H1 (cell line): ENCODE measurements around the gene ANKS1A. TPM values are rescaled to one million over a fixed set of nuclear protein-coding genes. Genes with fewer than 3 reads are reported as not detected.

ENCODE experiments used
- polyA plus RNA-seq, 7 experiments: library from polyadenylated mRNA; depleted of rRNA in 3 of 7; stranded (reverse) in 5 of 7; unstranded in 2 of 7; fragments of >200 nt in 5 of 7; fragments of 200-250 nt in 2 of 7; gene quantifications; 1 replicate in 5 of 7; 2 replicates in 1 of 7; 4 replicates in 1 of 7; pipeline versions ENCODE4 v1.2.1 to v1.2.3, GENCODE V29; 2011 to 2013; ENCODE audit warnings: missing spikeins in 2 of 7, mixed read lengths in 2 of 7
- total RNA-seq: library from RNA; stranded (reverse); fragmentation: NEBNext Ultra II Directional; extraction: Animal tissue kit (Norgen Biotek cat#: 25700); gene quantifications from 2 replicates; pipeline ENCODE4 v1.2.1, GENCODE V29; 2021
- TF ChIP-seq, protein P1 (sequence below), 3 experiments: IDR thresholded peaks; 1 replicate in 2 of 3; 2 replicates in 1 of 3; pipeline versions ENCODE4 v1.5.1 to v1.6.1; 2011; ENCODE audit warnings: low read length in 3 of 3, mild to moderate bottlenecking in 3 of 3, inconsistent platforms in 2 of 3, low read depth in 1 of 3, moderate library complexity in 1 of 3; ENCODE audit not compliant: insufficient read depth in 1 of 3; ENCODE audit errors: control extremely low read depth in 1 of 3

The ANKS1A gene
- total and polyA plus RNA-seq, 2 of the 8 experiments (the other 6 are each of a cell fraction or from before 2014, with no cell fraction given), result 9.8 to 30.9 TPM

DNA sequence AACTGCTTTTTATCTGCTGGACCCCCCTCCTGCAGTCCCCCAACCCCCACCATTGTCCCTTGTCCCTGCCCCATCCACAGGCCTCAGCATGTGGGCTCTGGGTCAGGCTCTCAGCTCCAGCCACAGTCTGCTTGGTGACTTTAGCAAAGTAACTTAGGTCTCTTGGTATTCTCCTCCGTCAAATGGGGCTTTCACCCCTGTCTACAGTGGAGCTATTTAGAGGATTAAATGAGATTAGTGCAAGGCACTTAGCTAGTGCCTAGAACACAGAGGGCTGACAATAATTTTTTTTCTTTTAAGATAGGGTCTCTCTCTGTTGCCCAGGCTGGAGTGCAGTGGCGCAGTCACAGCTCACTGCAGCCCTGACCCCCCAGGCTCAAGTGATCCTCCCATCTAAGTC, 180.2 kb downstream of the ANKS1A start (continued):
- TF ChIP-seq, protein P1, sequence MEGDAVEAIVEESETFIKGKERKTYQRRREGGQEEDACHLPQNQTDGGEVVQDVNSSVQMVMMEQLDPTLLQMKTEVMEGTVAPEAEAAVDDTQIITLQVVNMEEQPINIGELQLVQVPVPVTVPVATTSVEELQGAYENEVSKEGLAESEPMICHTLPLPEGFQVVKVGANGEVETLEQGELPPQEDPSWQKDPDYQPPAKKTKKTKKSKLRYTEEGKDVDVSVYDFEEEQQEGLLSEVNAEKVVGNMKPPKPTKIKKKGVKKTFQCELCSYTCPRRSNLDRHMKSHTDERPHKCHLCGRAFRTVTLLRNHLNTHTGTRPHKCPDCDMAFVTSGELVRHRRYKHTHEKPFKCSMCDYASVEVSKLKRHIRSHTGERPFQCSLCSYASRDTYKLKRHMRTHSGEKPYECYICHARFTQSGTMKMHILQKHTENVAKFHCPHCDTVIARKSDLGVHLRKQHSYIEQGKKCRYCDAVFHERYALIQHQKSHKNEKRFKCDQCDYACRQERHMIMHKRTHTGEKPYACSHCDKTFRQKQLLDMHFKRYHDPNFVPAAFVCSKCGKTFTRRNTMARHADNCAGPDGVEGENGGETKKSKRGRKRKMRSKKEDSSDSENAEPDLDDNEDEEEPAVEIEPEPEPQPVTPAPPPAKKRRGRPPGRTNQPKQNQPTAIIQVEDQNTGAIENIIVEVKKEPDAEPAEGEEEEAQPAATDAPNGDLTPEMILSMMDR (IDR thresholded peaks at IDR 0.05; ENCODE audit: control extremely low read depth in 1 of 3, insufficient read depth in 1 of 3, low read depth in 1 of 3, low read length in 3 of 3), result no peak
